ENCODE results near the gene MN1. TPM values are rescaled to one million over a fixed set of nuclear protein-coding genes. Genes with fewer than 3 reads are reported as not detected.

Gene MN1
- total RNA-seq, 1 donor from 2014 or later: 4.5 TPM

DNA sequence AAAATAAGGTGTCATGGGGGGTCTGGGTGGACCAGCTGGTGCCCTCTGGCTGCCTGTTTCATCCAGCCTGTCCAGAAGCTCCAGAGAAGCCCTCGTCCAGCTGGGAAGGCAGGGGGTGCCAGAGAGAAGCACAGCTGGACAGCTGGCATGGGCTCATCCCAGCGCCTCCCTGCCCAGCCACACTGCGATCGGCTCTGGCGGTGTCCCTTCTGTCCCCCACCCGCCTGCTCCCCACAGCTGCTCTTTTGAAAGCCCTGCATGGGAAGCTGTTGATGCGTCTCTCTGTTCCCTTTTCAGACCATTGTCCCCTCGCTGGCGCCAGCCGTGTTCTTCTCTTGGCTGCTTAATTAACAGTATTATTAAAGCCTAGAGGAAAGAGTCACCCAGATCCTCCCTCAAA lies 86.5 kb downstream of the MN1 start:
- TF ChIP-seq, protein P1, sequence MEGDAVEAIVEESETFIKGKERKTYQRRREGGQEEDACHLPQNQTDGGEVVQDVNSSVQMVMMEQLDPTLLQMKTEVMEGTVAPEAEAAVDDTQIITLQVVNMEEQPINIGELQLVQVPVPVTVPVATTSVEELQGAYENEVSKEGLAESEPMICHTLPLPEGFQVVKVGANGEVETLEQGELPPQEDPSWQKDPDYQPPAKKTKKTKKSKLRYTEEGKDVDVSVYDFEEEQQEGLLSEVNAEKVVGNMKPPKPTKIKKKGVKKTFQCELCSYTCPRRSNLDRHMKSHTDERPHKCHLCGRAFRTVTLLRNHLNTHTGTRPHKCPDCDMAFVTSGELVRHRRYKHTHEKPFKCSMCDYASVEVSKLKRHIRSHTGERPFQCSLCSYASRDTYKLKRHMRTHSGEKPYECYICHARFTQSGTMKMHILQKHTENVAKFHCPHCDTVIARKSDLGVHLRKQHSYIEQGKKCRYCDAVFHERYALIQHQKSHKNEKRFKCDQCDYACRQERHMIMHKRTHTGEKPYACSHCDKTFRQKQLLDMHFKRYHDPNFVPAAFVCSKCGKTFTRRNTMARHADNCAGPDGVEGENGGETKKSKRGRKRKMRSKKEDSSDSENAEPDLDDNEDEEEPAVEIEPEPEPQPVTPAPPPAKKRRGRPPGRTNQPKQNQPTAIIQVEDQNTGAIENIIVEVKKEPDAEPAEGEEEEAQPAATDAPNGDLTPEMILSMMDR (IDR thresholded peaks at IDR 0.05; ENCODE audit: insufficient read depth, low read length, poor library complexity, severe bottlenecking): peak; percentile 49
- Histone ChIP-seq H3K27me3 (ENCODE audit: control insufficient read depth, insufficient read depth, low read length) (no peaks in the 10 kb centered on the region), H3K36me3 (ENCODE audit: control insufficient read depth, insufficient read depth, low read length) (no peaks in the 10 kb centered on the region), H3K4me3 (ENCODE audit: low read depth, low read length) (no peak overlapping the region)
- DNase-seq (ENCODE audit: low read depth): no peak

DNA sequence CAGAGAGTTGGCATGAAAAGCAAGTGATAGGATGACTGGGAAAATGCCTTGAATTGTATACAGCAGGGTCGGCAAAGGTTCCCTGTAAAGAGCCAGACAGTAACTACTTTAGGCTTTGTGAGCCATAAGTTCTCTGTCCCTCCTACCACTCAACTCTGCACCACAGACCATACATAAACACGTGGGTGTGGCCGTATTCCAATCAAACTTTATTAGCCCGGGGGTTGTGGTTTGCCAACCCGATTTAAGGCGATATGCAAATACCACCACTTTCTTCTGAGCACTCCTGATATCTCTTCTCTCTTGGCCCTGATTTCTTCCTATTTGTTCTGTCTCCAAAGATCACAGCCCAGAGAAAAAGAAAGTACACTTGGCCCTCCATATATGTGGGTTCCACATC lies 87.5 kb downstream of the MN1 start:
- no peaks in the 10 kb centered on the region for H3K36me3 ChIP-seq (ENCODE audit: control insufficient read depth, insufficient read depth, low read length)
- no peaks in the 10 kb centered on the region for H3K27me3 ChIP-seq (ENCODE audit: control insufficient read depth, insufficient read depth, low read length)
- DNase-seq (ENCODE audit: low read depth): no peak
- TF ChIP-seq, protein P1 (IDR thresholded peaks at IDR 0.05; ENCODE audit: insufficient read depth, low read length, poor library complexity, severe bottlenecking): no peak
- no peak overlapping the region for H3K4me3 ChIP-seq (ENCODE audit: low read depth, low read length)

DNA sequence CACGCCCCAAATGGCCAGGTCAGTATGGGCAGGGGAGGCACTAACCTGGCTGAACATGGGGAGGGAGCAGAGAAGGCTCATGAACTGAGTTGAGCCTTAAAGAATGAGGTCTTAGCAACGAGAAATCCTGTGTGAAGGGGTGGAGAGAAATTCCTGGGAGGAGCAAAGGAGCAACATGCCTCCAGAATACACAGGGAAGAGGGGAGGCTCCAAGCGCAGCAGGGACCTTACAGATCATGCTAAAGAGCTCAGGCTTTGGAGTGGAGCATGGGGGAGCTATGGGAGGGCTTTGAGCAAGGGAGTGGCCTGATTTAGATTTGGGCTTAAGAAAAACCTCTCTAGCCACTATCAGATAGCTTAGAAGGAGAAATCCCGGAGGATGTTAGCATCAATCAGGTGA lies 88.1 kb downstream of the MN1 start:
- DNase-seq (ENCODE audit: low read depth): no peak
- H3K36me3 ChIP-seq (ENCODE audit: control insufficient read depth, insufficient read depth, low read length): no peaks in the 10 kb centered on the region
- no peaks in the 10 kb centered on the region for H3K27me3 ChIP-seq (ENCODE audit: control insufficient read depth, insufficient read depth, low read length)
- no peak overlapping the region for H3K4me3 ChIP-seq (ENCODE audit: low read depth, low read length)
- TF ChIP-seq, protein P1 (IDR thresholded peaks at IDR 0.05; ENCODE audit: insufficient read depth, low read length, poor library complexity, severe bottlenecking): no peak

DNA sequence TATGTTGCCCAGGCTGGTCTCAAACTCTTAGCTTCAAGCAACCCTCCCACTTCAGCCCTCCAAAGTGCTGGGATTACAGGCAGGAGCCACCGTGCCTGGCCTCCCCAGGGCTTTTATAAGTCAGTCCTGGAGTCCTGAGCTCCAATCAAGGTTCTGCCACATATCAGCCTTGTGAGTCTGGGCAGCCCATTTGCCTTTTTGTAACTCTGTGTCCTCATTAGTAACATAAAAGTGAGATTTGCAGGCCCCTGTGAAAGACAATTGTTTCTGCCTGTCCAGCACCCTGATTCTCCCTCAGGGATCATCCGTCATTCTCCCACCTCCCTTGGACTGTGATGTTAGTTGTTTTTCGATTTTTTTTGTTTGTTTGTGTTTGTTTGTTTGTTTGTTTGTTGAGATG lies 89.8 kb downstream of the MN1 start:
- no peaks in the 10 kb centered on the region for H3K27me3 ChIP-seq (ENCODE audit: control insufficient read depth, insufficient read depth, low read length)
- no peak overlapping the region for H3K4me3 ChIP-seq (ENCODE audit: low read depth, low read length)
- TF ChIP-seq, protein P1 (IDR thresholded peaks at IDR 0.05; ENCODE audit: insufficient read depth, low read length, poor library complexity, severe bottlenecking): no peak
- H3K36me3 ChIP-seq (ENCODE audit: control insufficient read depth, insufficient read depth, low read length): no peaks in the 10 kb centered on the region
- no peak for DNase-seq (ENCODE audit: low read depth)

DNA sequence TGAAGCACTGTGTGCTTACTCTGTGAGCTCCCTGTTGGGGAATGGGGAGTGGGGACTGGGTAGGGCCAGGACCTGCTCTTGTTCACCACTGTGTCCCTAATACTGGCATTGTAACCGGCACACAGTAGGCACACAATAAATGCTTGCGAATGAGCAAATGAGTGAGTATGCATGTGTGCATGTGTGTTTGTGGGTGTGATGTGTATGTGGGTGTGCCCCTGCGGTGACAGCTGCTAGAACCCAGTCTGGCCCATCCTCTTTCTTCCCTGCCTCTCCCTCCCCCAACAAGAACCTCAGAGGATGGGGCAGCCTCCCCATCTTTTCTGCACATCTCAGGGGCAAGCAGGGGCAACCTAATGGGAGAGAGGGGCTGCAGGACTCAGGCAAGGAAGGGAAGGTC lies 90.5 kb downstream of the MN1 start:
- Histone ChIP-seq H3K27me3 (ENCODE audit: control insufficient read depth, insufficient read depth, low read length) (no peaks in the 10 kb centered on the region), H3K4me3 (ENCODE audit: low read depth, low read length) (no peak overlapping the region), H3K36me3 (ENCODE audit: control insufficient read depth, insufficient read depth, low read length) (no peaks in the 10 kb centered on the region)
- no peak for DNase-seq (ENCODE audit: low read depth)
- TF ChIP-seq, protein P1 (IDR thresholded peaks at IDR 0.05; ENCODE audit: insufficient read depth, low read length, poor library complexity, severe bottlenecking): no peak

DNA sequence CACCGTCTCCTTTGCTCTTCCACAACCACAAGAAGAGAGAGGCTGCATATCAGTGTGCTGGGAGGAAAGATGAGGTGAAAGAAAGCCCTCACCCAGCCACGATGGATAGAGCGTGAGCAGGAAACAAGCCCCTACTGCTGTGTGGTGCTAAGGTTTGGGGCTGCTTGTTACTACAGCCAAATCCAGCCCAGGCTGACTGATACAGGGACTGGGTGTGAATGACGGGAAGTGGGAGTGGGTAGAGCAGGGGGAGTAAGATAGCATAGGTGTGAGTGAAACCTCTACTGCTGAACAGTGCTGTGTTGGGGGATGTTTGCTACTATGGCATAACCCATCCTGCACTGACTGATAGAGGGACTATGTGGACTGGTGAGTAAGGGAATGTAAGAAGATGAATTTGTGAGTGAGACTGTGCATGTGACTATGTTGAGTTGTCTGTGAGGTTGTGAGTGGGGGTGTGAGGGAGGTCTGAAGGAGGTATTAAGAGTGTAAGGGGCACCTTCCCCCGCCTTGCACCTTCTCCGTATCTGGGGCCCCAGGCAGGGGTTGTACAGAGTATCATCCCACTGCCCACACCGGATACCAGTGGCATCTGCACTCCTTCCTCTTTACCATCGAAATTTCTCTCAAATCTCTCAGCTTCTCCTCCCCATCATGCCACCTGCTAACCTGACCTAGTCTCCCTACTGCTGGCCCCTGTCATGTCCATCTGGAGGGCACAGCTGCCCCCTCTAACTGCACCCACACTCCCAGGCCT lies 91.5 kb downstream of the MN1 start:
- H3K27me3 ChIP-seq (ENCODE audit: control insufficient read depth, insufficient read depth, low read length): no peaks in the 10 kb centered on the region
- no peaks in the 10 kb centered on the region for H3K36me3 ChIP-seq (ENCODE audit: control insufficient read depth, insufficient read depth, low read length)
- no peak for DNase-seq (ENCODE audit: low read depth)
- H3K4me3 ChIP-seq (ENCODE audit: low read depth, low read length): no peak overlapping the region
- TF ChIP-seq, protein P1 (IDR thresholded peaks at IDR 0.05; ENCODE audit: insufficient read depth, low read length, poor library complexity, severe bottlenecking): no peak
